ENCODE measurements around the gene GSG1L.

The GSG1L gene

DNA sequence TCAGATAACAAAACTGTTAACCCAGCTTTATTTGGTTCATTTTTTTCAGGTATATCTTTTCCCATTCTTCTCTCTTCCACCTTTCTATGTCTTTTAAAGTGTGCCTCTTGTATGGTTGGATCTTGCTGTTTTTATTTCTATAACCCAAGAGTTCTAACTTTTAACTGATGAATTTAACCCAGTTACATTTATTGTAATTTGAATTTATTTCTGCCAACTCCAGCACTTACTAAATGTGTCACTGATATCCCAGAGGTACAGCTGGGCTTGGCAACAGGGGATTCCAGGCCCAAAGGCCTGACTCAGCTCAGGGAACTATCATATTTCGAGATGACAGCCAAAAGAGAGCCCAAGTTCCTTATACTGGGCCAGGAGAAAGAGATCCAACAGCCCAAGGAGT is 200.1 kb downstream of the GSG1L start:
- in situ Hi-C loops (cut with MboI; ENCODE audit: low sequenced_read_pairs), result loop anchor here (25.0 kb wide), 1 partner anchor 176 kb away; no protein-coding TSS in a partner anchor

DNA sequence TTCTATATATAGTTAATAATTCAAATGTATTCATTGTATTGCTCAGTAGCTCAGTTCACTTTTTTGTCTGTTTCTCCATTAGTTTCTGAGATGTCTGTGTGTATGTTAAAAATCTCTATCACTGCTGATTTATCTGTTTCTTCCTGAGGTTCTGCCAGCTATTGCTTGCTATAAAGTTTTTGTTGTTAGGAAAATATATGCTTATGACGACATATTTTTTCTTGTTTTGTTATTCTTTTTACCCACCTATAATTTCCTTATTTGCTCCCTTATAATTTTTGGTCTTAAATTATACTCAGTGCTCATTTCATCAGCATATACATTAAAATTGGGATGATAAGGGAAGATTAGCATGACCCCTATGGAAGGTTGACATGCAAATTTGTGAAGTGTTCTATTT is 200.6 kb downstream of the GSG1L start:
- in situ Hi-C loops (cut with MboI; ENCODE audit: low sequenced_read_pairs), result loop anchor here (25.0 kb wide), 1 partner anchor 176 kb away; no protein-coding TSS in a partner anchor

DNA sequence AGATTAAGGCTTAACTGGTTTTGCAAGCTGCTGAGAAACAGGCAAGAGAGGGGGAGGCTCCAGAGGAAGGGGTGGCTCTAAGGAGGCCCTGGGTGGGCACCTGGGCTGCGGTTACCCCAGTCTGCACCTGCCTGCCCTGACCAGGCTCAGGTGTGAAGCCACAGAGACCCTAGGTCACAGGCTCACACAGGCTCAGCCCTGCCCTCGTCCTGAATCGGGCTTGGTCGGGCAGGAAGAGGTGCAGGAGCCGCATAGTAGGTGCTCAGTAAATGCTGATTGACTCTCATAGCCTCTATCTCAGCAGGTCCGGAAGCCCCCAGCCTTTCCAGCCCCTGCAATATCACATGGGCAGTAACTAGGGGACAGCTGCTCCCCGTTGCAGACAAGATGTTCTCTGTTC is 203.4 kb downstream of the GSG1L start:
- in situ Hi-C loops (cut with MboI; ENCODE audit: low sequenced_read_pairs), result loop anchor here (25.0 kb wide), 1 partner anchor 173 kb away; no protein-coding TSS in a partner anchor

DNA sequence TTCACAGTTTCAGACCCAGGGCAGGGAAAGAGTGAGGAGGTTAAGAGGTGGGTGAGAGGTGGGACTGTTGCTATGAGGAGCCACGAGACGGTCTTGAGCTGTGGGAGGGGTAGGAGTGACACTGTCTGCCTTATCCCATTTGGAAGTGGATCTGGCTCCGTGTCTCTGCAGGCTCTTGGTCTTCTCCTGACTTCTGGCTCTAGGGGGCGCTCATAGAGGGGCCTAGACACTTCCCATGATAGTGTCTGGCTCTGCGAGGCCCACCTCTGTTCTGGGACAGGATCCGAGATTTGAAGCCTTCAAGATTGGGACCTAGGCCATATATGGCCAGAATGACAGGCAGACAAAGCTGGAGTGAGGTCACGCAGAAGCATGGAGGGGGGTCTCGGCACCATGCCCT is 204.5 kb downstream of the GSG1L start:
- in situ Hi-C loops (cut with MboI; ENCODE audit: low sequenced_read_pairs), result loop anchor here (25.0 kb wide), 1 partner anchor 172 kb away; no protein-coding TSS in a partner anchor

DNA sequence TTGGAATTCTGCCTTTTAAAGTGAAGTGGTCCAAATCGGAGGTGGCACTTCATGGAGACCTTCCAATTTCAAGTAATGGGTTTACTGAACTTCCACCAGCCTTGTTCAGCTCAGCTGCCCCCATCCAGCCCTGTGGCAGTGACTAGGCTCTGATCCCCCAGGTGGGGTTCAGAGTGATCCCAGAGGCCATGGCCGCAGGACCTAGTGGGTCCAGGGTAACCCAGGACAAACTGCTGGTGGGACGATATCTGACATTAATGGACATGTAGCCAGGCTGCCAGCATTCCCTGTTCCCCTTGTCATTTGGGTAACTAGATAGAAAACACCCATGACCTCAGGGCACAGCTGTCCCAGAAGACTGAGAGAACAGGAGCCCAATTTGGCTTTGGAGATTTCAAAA is 209.9 kb downstream of the GSG1L start:
- in situ Hi-C loops (cut with MboI; ENCODE audit: low sequenced_read_pairs), result loop anchor here (25.0 kb wide), 1 partner anchor 166 kb away; no protein-coding TSS in a partner anchor

DNA sequence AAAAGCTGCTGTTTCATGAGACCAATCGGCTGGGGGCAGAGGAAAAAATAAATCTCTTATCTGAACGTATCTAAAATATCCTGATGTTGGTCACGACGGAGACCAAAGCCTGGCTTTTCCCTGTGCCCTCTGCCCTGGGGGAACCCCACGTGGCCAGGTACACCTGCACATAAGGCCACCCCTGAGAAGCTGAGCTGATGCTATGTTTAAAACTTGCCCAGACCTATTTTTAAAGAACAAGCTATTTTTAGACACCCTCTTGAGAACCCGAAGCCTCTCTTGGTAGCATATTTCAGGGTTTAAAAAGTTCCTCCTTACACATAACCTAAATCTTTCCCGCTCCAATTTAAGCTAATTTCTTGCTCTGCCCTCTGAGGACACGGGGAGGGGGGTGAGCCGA is 210.4 kb downstream of the GSG1L start:
- in situ Hi-C loops (cut with MboI; ENCODE audit: low sequenced_read_pairs), result loop anchor here (25.0 kb wide), 1 partner anchor 166 kb away; no protein-coding TSS in a partner anchor

DNA sequence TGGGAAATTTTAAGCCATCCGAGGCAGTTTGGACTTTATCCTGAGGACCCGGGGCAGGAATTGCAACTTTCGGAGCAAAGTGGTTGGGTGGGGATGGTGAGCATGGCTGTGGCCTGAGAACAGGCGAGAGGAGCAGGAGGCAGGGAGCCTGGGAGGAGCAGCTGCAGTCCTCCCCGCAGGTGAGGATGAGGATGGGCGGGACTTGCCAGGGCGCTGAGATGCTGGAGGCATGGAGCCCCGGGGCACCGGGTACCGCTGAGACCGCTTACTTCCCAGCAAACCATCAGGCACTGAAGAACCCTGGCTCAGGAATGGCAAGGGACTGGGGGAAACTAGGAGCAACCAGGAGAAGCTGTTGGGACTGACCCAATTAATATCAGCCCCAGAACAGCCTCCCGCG is 210.8 kb downstream of the GSG1L start:
- in situ Hi-C loops (cut with MboI; ENCODE audit: low sequenced_read_pairs), result loop anchor here (25.0 kb wide), 1 partner anchor 165 kb away; no protein-coding TSS in a partner anchor

DNA sequence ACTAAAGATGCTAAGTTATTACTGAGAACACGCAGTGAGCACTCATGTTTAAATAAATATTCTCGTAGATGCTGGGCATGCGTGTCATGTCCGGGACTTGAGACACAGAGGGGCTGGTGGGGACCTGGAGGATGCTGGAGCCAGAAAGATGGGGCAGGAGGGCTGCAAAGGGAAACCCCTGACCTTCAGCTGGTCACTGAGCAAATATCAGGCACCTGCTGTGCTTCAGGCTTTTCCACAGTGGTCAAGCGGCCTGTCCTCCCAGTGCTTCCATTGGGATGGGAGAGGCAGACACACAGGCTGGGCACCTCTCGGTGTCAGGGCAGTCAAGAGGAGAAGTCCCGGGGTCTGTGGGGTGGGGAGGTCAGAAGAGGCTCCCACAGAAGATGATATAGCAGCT is 211.4 kb downstream of the GSG1L start:
- in situ Hi-C loops (cut with MboI; ENCODE audit: low sequenced_read_pairs), result loop anchor here (25.0 kb wide), 1 partner anchor 165 kb away; no protein-coding TSS in a partner anchor

DNA sequence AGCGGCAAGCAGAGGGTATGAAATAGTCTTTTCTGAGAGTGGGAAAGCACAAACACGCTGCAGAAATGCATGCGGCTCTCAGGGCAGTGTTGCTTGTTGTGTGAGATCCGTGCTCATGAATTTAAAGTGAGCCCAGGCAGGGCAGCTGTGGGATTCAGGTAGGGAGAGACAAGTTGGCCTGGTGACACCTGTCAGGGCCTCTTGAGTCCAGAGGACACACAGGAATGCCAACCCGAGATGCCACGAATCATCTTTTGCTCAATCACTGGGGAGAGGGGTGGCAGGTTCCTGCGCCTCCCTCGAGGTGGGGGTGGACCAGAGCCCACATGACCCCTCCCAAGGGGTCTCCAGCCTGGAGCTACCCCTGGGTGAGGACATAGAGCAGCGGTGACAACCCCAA is 211.9 kb downstream of the GSG1L start:
- in situ Hi-C loops (cut with MboI; ENCODE audit: low sequenced_read_pairs), result loop anchor here (25.0 kb wide), 1 partner anchor 164 kb away; no protein-coding TSS in a partner anchor

DNA sequence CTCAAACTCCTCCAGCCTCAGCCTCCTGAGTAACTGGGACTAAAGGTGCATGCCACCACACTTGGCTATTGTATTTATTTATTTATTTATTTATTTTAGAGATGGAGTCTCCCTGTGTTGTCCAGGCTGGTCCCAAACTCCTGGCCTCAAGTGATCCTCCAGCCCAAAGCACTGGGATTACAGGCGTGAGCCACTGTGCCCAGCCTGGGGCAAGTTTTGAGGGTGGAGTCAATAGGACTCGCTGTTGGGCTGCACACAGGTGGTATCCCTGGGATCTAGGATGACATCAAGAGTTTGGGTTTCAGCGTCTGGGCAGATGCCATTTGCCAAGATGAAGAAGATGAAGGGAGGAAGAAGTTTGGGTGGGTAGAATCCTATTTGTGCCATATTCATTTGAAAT is 213.9 kb downstream of the GSG1L start:
- in situ Hi-C loops (cut with MboI; ENCODE audit: low sequenced_read_pairs), result loop anchor here (25.0 kb wide), 1 partner anchor 162 kb away; no protein-coding TSS in a partner anchor

DNA sequence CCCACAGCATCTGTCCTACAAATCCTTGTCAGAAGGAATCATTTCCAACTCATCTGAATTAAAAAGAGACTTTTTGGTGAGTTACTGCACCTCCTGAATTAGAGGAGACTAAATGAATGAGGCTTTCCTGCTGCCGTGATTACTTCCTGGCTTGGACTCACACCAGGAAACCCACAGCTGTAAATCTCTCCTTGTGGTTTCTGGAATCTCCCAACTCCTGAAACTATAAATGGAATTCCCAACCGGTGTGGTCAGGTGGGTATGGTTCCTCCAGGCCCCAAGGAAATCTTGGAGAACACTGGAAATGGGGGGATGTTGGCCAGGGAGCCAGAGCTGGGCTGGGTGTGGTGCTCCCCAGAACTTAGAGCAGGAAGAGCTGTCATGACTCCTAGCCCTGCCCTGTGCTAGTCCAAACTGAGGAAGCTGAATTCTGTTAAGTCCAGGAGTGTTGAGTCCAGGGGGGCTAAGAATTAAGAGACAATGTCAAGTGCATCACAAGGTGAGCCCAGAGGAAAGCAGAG is 216.4 kb downstream of the GSG1L start:
- in situ Hi-C loops (cut with MboI; ENCODE audit: low sequenced_read_pairs), result no loop called here

DNA sequence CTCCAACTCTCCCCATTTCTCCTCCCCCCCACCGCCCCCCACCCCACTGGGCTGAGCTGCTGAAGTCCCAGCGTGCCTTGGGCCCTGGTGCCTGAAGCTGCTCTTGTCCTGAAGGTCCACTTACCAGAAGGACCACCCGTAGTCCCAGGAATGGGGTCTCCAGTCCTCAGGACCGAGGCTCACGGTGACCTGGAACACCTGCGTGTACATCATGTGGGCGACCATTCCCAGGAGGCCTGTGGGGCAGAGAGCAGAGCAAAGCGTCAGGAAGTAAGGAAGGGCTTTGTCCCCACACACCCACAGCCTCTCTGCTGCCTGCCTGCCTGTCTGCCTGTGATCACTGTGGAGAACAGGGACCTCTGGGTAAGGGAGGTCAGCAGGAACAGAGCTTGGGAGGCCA is 218.7 kb downstream of the GSG1L start:
- in situ Hi-C loops (cut with MboI; ENCODE audit: low sequenced_read_pairs), result no loop called here

DNA sequence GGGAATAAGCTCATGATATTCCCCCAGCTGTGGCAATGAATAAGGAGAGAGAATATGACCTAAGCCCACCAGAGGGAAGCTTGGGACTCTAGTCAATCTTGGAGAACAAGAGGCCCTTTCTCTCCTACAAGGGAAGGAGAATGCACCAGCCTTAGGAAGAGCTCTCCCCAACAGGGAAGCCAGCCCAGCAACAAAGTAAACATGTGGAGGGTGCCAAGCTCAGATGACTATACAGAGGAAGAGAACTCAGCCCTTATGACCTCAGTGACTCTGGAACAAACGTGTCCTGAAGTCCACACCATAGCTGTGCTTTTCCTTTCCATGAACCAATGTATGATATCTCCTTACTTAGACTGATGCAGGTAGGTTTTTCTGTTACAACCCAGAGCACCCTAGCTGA is 219.7 kb downstream of the GSG1L start:
- in situ Hi-C loops (cut with MboI; ENCODE audit: low sequenced_read_pairs), result no loop called here

DNA sequence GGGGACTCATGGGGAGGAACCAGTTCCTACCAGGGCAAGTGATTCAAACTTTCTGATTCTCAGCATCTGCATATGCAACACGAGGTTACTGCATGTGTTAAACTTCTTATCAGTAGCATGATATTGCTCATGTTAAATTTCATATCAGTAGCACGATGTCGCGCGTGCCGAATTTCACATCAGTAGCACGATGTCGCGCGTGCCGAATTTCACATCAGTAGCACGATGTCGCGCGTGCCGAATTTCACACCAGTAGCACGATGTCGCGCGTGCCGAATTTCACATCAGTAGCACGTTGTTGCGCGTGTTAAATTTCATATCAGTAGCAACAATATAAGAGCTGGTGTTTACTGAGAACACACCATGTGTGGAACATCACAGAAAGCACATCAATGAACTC is 221.6 kb downstream of the GSG1L start:
- in situ Hi-C loops (cut with MboI; ENCODE audit: low sequenced_read_pairs), result no loop called here

DNA sequence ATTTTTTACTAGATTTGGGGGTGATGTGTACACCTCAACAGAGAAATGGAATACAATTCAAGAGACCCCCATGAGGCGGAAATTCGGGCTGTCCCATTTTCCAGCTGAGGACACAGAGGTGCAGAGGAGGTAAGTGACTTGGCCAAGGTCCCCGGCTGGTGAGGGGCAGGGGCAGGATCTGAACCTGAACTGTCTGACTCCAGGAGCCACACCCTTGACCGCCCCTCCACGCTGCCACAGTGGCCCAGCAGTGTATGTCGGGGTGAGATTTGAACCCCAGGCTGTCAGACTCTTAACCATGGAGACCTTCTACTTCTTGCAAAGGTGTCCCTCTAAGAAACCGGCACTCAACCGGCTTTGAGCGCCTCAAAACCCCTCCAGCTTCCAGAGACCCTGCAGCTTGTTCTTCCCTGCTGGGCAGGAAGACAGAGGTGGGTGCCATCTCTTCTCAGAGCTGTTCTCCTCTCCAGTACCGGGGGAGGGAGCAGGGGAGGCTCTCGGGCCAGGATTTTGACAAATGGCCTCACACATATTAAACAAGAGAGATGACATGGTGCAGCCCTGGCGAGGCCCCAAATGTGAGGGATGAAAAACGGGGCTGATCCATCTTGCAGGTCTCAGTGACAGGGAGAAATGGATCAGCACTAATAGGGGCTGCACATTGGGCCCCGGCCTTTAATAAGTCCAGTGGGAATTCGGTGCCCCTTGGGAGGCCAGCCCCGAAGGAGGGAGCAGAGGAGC is 222.3 kb downstream of the GSG1L start:
- in situ Hi-C loops (cut with MboI; ENCODE audit: low sequenced_read_pairs), result no loop called here

DNA sequence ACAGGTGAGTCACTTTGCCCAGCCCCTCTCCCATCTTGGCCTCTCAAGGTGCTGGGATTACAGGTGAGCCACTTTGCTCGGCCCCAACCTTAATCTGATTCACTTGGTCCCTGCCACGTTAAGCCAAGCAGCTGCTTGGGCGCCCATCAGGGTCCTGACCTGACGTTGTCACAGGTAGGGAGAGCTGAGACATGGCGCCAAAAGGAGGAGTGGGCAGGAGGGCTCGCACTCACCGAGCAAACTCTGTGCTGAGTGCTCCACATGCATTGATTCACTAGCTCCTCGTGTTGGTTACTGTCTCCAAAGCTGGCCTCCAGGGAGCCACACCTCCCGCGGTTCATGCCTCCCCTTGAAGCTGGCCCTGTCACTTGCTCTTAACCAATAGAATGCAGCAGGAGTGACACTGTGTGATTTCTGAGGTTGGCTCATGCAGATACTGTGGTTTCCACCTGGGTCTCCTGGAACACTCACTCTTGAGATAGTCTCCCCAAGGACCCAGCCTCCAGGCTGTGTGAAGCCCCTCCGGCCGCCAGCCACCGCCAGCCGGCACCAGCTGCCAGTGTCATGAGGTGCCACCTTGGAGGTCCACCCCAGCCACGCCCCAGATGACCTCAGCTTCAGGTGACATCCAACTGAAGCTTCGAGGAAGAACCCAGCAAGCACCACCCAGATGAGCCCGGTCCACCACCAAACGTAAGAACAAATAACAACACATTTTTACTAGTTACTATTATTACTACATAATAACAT is 223.0 kb downstream of the GSG1L start:
- in situ Hi-C loops (cut with MboI; ENCODE audit: low sequenced_read_pairs), result no loop called here

DNA sequence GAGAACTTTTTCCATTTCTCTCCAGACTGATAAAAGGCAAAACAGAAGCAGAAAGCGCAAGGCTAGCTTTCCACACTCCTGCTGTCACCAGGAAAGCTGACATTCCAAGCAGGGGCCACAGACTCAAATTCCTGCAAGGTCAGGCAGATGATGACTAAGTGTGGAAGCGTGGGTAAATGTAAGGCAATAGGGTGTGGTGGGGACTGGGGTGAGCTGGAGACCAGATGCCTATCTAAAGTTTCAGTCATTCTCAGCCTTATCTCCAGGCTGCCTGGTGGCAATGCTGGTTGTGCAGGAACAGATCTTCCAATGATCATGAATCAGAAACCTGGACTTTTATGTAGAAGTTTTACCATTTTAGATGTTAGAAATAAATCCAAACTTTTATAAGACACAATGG is 224.1 kb downstream of the GSG1L start:
- in situ Hi-C loops (cut with MboI; ENCODE audit: low sequenced_read_pairs), result no loop called here

DNA sequence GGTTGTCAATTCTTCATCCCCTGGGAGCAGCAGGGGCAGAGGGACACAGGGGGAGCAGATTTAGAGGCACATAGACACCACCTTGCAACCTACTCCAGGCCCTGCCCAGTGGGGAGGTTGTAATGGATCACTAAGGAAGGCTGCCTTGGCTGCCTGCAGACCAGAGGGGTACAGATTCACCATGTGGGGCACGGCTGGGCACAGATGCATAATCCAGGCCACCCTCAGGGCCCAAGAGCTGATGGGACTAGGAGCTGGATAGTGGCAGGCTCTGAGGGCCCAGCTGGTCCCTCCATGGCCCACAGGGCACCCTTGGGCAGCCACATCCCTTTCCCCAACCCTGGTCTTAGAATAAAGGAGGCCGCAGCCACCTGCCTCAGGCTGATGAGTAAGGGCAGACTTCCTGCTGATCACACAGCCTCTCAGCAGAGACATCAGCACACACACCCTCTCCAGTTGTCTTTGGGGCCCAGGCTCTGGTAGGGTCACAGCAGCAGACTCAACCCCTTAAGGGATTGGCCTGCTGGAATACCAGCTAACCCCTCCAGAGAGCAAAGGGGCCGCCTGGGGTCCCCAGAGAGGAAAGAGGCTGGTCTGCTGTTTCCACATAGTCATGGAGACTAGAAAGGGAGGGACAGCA is 224.9 kb downstream of the GSG1L start:
- in situ Hi-C loops (cut with MboI; ENCODE audit: low sequenced_read_pairs), result no loop called here

DNA sequence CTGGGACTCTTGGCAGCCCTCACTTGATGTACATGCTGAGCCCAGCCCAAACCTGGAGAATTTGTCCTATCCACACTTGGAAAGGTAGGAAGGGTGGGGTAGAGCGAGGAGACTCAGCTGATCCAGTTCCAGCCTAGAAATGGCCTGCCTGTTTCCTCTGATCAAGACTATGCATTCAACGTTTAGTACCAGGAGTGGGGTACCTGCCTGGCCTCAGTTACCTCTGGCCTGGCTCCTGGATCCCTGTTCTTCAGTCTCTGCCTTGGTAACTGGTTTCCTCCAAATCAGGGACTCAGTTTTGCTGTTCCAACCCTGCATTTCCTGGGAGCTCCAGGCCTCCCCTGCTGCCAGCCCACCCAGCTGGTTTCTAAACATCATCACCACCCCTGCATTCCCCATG is 233.5 kb downstream of the GSG1L start:
- in situ Hi-C loops (cut with MboI; ENCODE audit: low sequenced_read_pairs), result no loop called here

DNA sequence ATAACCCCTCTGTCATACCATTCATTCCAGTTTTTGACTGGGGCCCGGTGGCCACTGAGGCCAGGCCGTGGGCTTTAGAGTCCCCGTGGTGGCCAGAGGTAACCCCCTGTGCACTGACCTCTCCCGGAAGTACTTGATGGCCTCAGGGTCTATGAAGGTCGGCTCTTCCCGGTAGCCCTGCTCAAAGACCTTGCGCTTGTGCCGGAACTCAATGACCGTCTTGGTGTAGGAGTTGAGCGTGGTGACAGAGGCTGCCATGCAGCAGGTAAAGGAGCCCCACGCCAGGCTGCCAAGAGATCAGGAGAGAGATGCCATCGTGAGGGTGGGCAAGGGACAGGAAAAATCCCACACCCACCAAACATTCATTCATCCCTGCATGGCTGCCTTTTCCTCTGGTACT is 234.8 kb downstream of the GSG1L start:
- in situ Hi-C loops (cut with MboI; ENCODE audit: low sequenced_read_pairs), result no loop called here

DNA sequence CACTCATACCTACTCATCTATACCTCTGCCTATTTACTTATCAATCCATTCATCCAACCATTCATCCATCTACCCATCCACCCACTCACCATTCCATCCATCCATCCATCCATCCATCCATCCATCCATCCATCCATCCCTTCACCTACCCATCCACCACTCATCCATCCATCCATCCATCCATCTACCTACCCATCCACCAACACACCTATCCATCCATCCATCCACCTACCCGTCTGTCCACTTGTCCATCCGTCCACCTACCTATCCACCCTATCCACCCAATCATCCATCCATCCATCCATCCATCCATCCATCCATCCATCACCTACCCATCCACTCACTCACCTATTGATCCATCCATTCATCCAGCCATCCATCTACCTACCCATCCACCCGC is 235.7 kb downstream of the GSG1L start:
- in situ Hi-C loops (cut with MboI; ENCODE audit: low sequenced_read_pairs), result no loop called here

Measured in HL-60/S4 (cell line).